Body of pancreas (tissue), 4 donors: Measurements from ENCODE around the gene NME9. TPM values are rescaled to one million over a fixed set of nuclear protein-coding genes. Genes with fewer than 3 reads are reported as not detected.

Source experiments
- ATAC-seq: fragments of 150-250 bp; one replicate; pipeline ENCODE4 v1.9.1; 2016
- DNase-seq, 4 donors: peaks; one replicate each; pipeline ENCODE4 v3.0.0-alpha.2; 2019
- H3K27ac ChIP-seq, 4 donors: fragments of 200-600 bp; sonication (generic); 1 replicate in 3 of 4; 2 replicates in 1 of 4; pipeline versions ENCODE4 v1.5.1 to v1.6.1; 2016 to 2019; ENCODE audit warnings: mild to moderate bottlenecking in 1 of 4, mixed read lengths in 1 of 4, moderate library complexity in 1 of 4
- H3K27me3 ChIP-seq, 2 donors: fragments of 200-600 bp; sonication (generic); one replicate each; pipeline ENCODE4 v1.6.0; 2016; ENCODE audit warnings: mild to moderate bottlenecking in 1 of 2
- H3K36me3 ChIP-seq, 2 donors: fragments of 200-600 bp; sonication (generic); replicated peaks in 1 of 2; 2 replicates each; pipeline ENCODE4 v1.5.1; 2016; ENCODE audit warnings: low read depth in 2 of 2; ENCODE audit not compliant: insufficient read depth in 1 of 2
- H3K4me1 ChIP-seq: fragments of 200-600 bp; sonication (generic); one replicate; pipeline ENCODE4 v1.6.0; 2016
- H3K4me3 ChIP-seq, 2 donors: fragments of 200-600 bp; sonication (generic); 1 replicate in 1 of 2; 2 replicates in 1 of 2; pipeline ENCODE4 v1.5.1; 2016 to 2019
- H3K9me3 ChIP-seq, 3 donors: fragments of 200-600 bp; sonication (generic); 1 replicate in 2 of 3; 2 replicates in 1 of 3; pipeline ENCODE4 v1.5.1; 2016
- CTCF ChIP-seq, 7 experiments: fragments of 450-650 bp in 4 of 7; fragments of 200-600 bp in 3 of 7; sonication (generic) in 3 of 7; IDR thresholded peaks; one replicate each; pipeline ENCODE4 v1.5.1; 2016 to 2019; ENCODE audit warnings: antibody characterized with exemption in 7 of 7
- POLR2A ChIP-seq, 3 donors: fragments of 450-650 bp; IDR thresholded peaks; one replicate each; pipeline ENCODE4 v1.6.1; 2016; ENCODE audit warnings: antibody characterized with exemption in 3 of 3, mild to moderate bottlenecking in 2 of 3
- WGBS, 2 donors: methylation state at CpG; one replicate each; pipeline ENCODE4 v1.1.5; 2017; 5-methylcytosine and 5-hydroxymethylcytosine counted together
- intact Hi-C: fragments of 100-400 bp; cut with DNase I; formaldehyde crosslinking; loops from one replicate; pipeline ENCODE4 v1.15.1; 2023
- total RNA-seq, 2 donors: library from RNA; depleted of rRNA; stranded (reverse); fragments of >200 nt; gene quantifications; one replicate each; pipeline ENCODE4 v1.1.0, GENCODE V29; 2016

Gene NME9
- total RNA-seq, 2 donors from 2014 or later = 1.3 TPM; not detected in 1

GRCh38 chr3:138371070-138371965 is 41.7 kb upstream of the NME9 start:
- Histone ChIP-seq H3K27ac (no peak overlapping the region), H3K9me3 (no peaks in the 10 kb centered on the region), H3K36me3 (no peaks in the 10 kb centered on the region), H3K4me3 (no peak overlapping the region), H3K4me1 (no peaks in the 10 kb centered on the region), H3K27me3 (no peaks in the 10 kb centered on the region)
- no peak for DNase-seq
- ATAC-seq = no peak
- intact Hi-C loops = no loop called here
- no peak for TF ChIP-seq POLR2A (IDR thresholded peaks at IDR 0.05)
- 86 to 87% methylated on average over 9 of the region's 9 CpGs for whole genome bisulfite sequencing, 2 donors

GRCh38 chr3:138370321-138370720 is 40.7 kb upstream of the NME9 start:
- no peak for TF ChIP-seq CTCF (IDR thresholded peaks at IDR 0.05)
- TF ChIP-seq POLR2A (IDR thresholded peaks at IDR 0.05) = no peak
- 86 to 96% methylated on average over 6 to 8 of the region's 8 CpGs for WGBS, 2 donors
- intact Hi-C loops = no loop called here
- no peaks in the 10 kb centered on the region for H3K27me3 ChIP-seq
- no peaks in the 10 kb centered on the region for H3K36me3 ChIP-seq
- ATAC-seq (no peak), DNase-seq (no peak)
- H3K4me3 ChIP-seq = no peak overlapping the region
- H3K4me1 ChIP-seq = no peaks in the 10 kb centered on the region
- no peak overlapping the region for H3K27ac ChIP-seq
- H3K9me3 ChIP-seq = no peaks in the 10 kb centered on the region

GRCh38 chr3:138369151-138369900 is 39.7 kb upstream of the NME9 start:
- no peak overlapping the region for H3K27ac ChIP-seq
- H3K36me3 ChIP-seq = no peaks in the 10 kb centered on the region
- ATAC-seq (no peak), DNase-seq (no peak)
- no peaks in the 10 kb centered on the region for H3K4me1 ChIP-seq
- intact Hi-C loops = no loop called here
- H3K27me3 ChIP-seq = no peaks in the 10 kb centered on the region
- WGBS, 2 donors = 83 to 84% methylated on average over 8 of the region's 8 CpGs
- no peak overlapping the region for H3K4me3 ChIP-seq
- H3K9me3 ChIP-seq = no peaks in the 10 kb centered on the region
- no peak for TF ChIP-seq CTCF (IDR thresholded peaks at IDR 0.05)
- no peak for TF ChIP-seq POLR2A (IDR thresholded peaks at IDR 0.05)

- 67 to 82% methylated on average over 5 of the region's 5 CpGs for WGBS, 2 donors
- Histone ChIP-seq H3K4me1 (no peaks in the 10 kb centered on the region), H3K27me3 (no peaks in the 10 kb centered on the region), H3K27ac (no peak overlapping the region), H3K36me3 (no peaks in the 10 kb centered on the region), H3K4me3 (no peak overlapping the region), H3K9me3 (no peaks in the 10 kb centered on the region)
- DNase-seq = peak in 2 of 4 donors; percentile 26 to 57
- intact Hi-C loops = no loop called here
- TF ChIP-seq POLR2A (IDR thresholded peaks at IDR 0.05) (no peak), CTCF (IDR thresholded peaks at IDR 0.05) (no peak)
- peak; percentile 15 for ATAC-seq
These were observed 38.3 kb upstream of the NME9 start for GRCh38 chr3:138367911-138368310.

GRCh38 chr3:138367326-138367850 is 37.7 kb upstream of the NME9 start:
- WGBS, 2 donors = 89 to 95% methylated on average over 7 of the region's 7 CpGs
- H3K27ac ChIP-seq = no peak overlapping the region

More at GRCh38 chr3:138367326-138367850, 37.7 kb upstream of the NME9 start:
- no peak for TF ChIP-seq POLR2A (IDR thresholded peaks at IDR 0.05)
- no peak for TF ChIP-seq CTCF (IDR thresholded peaks at IDR 0.05)
- ATAC-seq (no peak), DNase-seq (no peak)
- no peaks in the 10 kb centered on the region for H3K27me3 ChIP-seq
- intact Hi-C loops = no loop called here
- H3K9me3 ChIP-seq = no peaks in the 10 kb centered on the region
- no peaks in the 10 kb centered on the region for H3K4me1 ChIP-seq
- no peak overlapping the region for H3K4me3 ChIP-seq
- no peaks in the 10 kb centered on the region for H3K36me3 ChIP-seq
